ENCODE results near the gene SMIM38.

DNA sequence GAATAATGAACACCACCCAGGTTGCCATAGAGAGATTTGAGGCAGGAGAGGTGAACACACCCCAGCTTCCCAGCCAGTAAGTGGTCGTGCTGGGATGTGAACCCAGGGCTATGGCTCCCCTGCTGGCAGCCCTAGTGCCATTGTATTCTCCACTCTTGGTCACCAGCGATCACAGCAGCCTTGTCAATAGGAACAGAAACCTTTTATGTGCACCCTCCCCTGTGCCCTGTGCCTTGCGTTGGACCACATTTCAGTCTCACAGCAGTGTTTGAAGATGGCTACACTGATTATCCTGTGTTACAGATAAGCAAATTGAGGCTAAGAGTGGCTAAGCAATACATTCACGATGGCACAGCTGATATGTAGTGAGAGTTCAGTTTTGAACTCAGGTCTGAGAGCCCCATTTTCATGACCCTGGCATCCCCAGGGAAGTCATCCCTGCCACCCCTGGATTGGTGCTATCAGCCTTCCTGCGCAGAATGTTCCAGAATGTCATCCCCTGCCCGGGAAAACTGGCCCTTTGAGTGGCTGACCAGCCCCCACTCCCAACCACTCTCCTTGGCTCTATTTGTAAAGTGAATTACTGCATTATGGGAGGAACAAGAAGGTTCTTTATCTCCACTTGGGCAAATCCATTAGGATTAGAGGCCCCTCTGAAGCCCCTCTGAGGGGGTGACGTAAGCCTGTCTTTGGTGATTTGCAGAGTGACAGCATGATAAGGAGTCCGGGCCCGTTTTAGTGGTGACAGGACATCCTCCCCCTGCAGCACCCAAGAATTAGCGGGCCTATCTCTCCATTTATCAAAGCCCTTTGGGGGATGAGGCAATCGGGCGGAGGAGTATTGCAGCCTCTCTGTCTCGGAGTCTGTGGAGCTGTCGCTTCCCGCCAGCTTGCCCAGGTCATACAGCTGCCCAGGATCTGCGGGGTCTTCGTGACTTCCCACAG lies 30.9 kb downstream of the SMIM38 start:
- TF ChIP-seq CTCF (IDR thresholded peaks at IDR 0.05; ENCODE audit: low read length), result no peak
- no peak for TF ChIP-seq EZH2 (IDR thresholded peaks at IDR 0.05; ENCODE audit: borderline replicate concordance, low read length)
